Gastrocnemius medialis (tissue), 4 donors: ENCODE results near the gene TRIM77.
"Not testable (repeated sequence)": the region's sequence is repeated elsewhere in the genome, so short reads cannot be mapped to it uniquely, and the experiment has no call there.

ENCODE experiments used
- CTCF ChIP-seq, 5 experiments: fragments of 450-650 bp in 3 of 5; fragments of 200-600 bp in 2 of 5; sonication (generic) in 2 of 5; IDR thresholded peaks in 4 of 5; conservative IDR thresholded peaks in 1 of 5; 1 replicate in 4 of 5; 2 replicates in 1 of 5; pipeline ENCODE4 v1.5.1; 2016 to 2019; ENCODE audit warnings: antibody characterized with exemption in 5 of 5, mild to moderate bottlenecking in 3 of 5, moderate library complexity in 3 of 5
- POLR2A ChIP-seq, 2 donors: fragments of 450-650 bp; IDR thresholded peaks; one replicate each; pipeline ENCODE4 v1.6.1; 2017; ENCODE audit warnings: antibody characterized with exemption in 2 of 2, mild to moderate bottlenecking in 2 of 2, moderate library complexity in 2 of 2

DNA sequence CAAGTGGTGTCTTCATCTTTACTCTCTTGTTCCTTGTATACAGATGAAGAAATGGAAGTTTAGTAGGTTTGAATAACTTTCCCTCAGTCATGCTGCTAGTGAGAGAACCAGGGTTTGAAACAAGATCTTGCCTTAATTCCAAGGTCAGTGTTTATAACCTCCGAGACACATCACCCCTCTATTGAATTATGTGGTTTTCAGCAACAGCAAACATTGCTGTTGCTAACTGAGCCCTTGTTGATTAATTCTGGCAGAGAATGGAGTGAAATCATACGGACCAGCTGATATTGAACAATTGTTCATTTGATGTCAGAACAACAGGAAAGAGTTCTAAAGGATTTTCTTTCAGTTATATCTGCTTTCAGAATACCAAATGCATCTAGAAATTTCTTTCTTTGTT lies 36.7 kb upstream of the TRIM77 start:
- TF ChIP-seq CTCF (IDR thresholded peaks at IDR 0.05 in 4 of 5, conservative IDR thresholded peaks at IDR 0.05 in 1 of 5); POLR2A (IDR thresholded peaks at IDR 0.05): not testable (repeated sequence)
